ACC112 (cell line): ENCODE results near the gene CLMP.
A peak's percentile ranks its signal among the peaks of the same experiment; 100 is the strongest.

Experiments used
- H2AFZ ChIP-seq: fragments of 200-600 bp; sonication (generic); one replicate; pipeline ENCODE4 v1.6.0; 2017; ENCODE audit warnings: antibody characterized with exemption, low read length; ENCODE audit not compliant: unreplicated experiment
- H3K27ac ChIP-seq: fragments of 200-600 bp; sonication (generic); 2 replicates; pipeline ENCODE4 v1.5.1; 2014; ENCODE audit warnings: low read depth, mild to moderate bottlenecking, antibody characterized with exemption, low read length, moderate library complexity
- H3K27me3 ChIP-seq: fragments of 200-600 bp; sonication (generic); 2 replicates; pipeline ENCODE4 v1.6.1; 2014; ENCODE audit warnings: mild to moderate bottlenecking, antibody characterized with exemption, low read length, moderate library complexity, mixed read lengths; ENCODE audit not compliant: insufficient read depth
- H3K36me3 ChIP-seq: fragments of 200-600 bp; sonication (generic); 2 replicates; pipeline ENCODE4 v1.6.1; 2016; ENCODE audit warnings: mild to moderate bottlenecking, antibody characterized with exemption, low read length, moderate library complexity, mixed read lengths; ENCODE audit not compliant: insufficient read depth
- H3K4me1 ChIP-seq: fragments of 200-600 bp; sonication (generic); one replicate; pipeline ENCODE4 v1.6.1; 2016; ENCODE audit warnings: low read length, mixed read lengths; ENCODE audit not compliant: insufficient read depth, unreplicated experiment, control insufficient read depth
- H3K4me3 ChIP-seq: fragments of 200-600 bp; sonication (generic); 2 replicates; pipeline ENCODE4 v1.5.1; 2014; ENCODE audit warnings: mild to moderate bottlenecking, low read depth, low read length
- H3K79me2 ChIP-seq: fragments of 200-600 bp; sonication (generic); one replicate; pipeline ENCODE4 v1.6.0; 2016; ENCODE audit warnings: low read length; ENCODE audit not compliant: control insufficient read depth, unreplicated experiment, insufficient read depth

Gene CLMP

GRCh38 chr11:123151366-123151765 lies 43.7 kb downstream of the CLMP start:
- no peak overlapping the region for H3K4me3 ChIP-seq
- no peak overlapping the region for H2AFZ ChIP-seq
- peaks cover 15% of the 10 kb centered on the region for H3K36me3 ChIP-seq
- no peaks in the 10 kb centered on the region for H3K27me3 ChIP-seq
- H3K4me1 ChIP-seq, result peaks cover 8% of the 10 kb centered on the region
- H3K27ac ChIP-seq, result no peak overlapping the region
- H3K79me2 ChIP-seq, result peaks cover 72% of the 10 kb centered on the region

- Histone ChIP-seq H3K4me3 (no peak overlapping the region), H3K36me3 (peaks cover 11% of the 10 kb centered on the region), H2AFZ (no peak overlapping the region), H3K27me3 (no peaks in the 10 kb centered on the region), H3K4me1 (peaks cover 13% of the 10 kb centered on the region), H3K27ac (no peak overlapping the region), H3K79me2 (peaks cover 71% of the 10 kb centered on the region)
Measured at GRCh38 chr11:123150882-123151281, 44.2 kb downstream of the CLMP start.

- Histone ChIP-seq H3K4me1 (peaks cover 26% of the 10 kb centered on the region), H3K79me2 (peaks cover 69% of the 10 kb centered on the region), H3K27me3 (no peaks in the 10 kb centered on the region), H3K36me3 (peaks cover 9% of the 10 kb centered on the region), H2AFZ (no peak overlapping the region), H3K27ac (no peak overlapping the region), H3K4me3 (no peak overlapping the region)
Measured at GRCh38 chr11:123148965-123149364, 46.1 kb downstream of the CLMP start.

- H3K79me2 ChIP-seq, result peaks cover 61% of the 10 kb centered on the region
- H3K4me1 ChIP-seq, result peaks cover 29% of the 10 kb centered on the region
- peaks cover 12% of the 10 kb centered on the region for H3K36me3 ChIP-seq
- H2AFZ ChIP-seq, result no peak overlapping the region
- H3K27ac ChIP-seq, result peak overlapping the region; percentile 73
- H3K27me3 ChIP-seq, result no peaks in the 10 kb centered on the region
- H3K4me3 ChIP-seq, result no peak overlapping the region
Measured at GRCh38 chr11:123145661-123146060, 49.4 kb downstream of the CLMP start.

- Histone ChIP-seq H3K36me3 (peaks cover 14% of the 10 kb centered on the region), H3K4me1 (peaks cover 29% of the 10 kb centered on the region), H3K27ac (peak overlapping the region; percentile 73), H3K27me3 (no peaks in the 10 kb centered on the region), H2AFZ (no peak overlapping the region), H3K79me2 (peaks cover 60% of the 10 kb centered on the region), H3K4me3 (no peak overlapping the region)
Measured at GRCh38 chr11:123145220-123145619, 49.8 kb downstream of the CLMP start.

- Histone ChIP-seq H3K4me1 (peaks cover 29% of the 10 kb centered on the region), H3K27ac (peak overlapping the region; percentile 66), H3K36me3 (peaks cover 14% of the 10 kb centered on the region), H3K79me2 (peaks cover 60% of the 10 kb centered on the region), H3K27me3 (no peaks in the 10 kb centered on the region), H3K4me3 (no peak overlapping the region), H2AFZ (no peak overlapping the region)
Measured at GRCh38 chr11:123144707-123145106, 50.3 kb downstream of the CLMP start.

GRCh38 chr11:123143921-123144320 lies 51.1 kb downstream of the CLMP start:
- Histone ChIP-seq H3K27me3 (no peaks in the 10 kb centered on the region), H3K4me3 (no peak overlapping the region), H3K36me3 (peaks cover 12% of the 10 kb centered on the region), H3K4me1 (peaks cover 30% of the 10 kb centered on the region), H2AFZ (no peak overlapping the region), H3K27ac (no peak overlapping the region), H3K79me2 (peaks cover 60% of the 10 kb centered on the region)

- H2AFZ ChIP-seq, result no peak overlapping the region
- H3K4me1 ChIP-seq, result peaks cover 33% of the 10 kb centered on the region
- H3K4me3 ChIP-seq, result no peak overlapping the region
- peaks cover 8% of the 10 kb centered on the region; the same call in 1 of the 2 replicates for H3K36me3 ChIP-seq
- no peak overlapping the region for H3K27ac ChIP-seq
- H3K79me2 ChIP-seq, result peaks cover 56% of the 10 kb centered on the region
- no peaks in the 10 kb centered on the region for H3K27me3 ChIP-seq
Measured at GRCh38 chr11:123143476-123143875, 51.6 kb downstream of the CLMP start.

- no peak overlapping the region for H3K4me3 ChIP-seq
- H3K4me1 ChIP-seq, result peaks cover 25% of the 10 kb centered on the region
- peaks cover 17% of the 10 kb centered on the region; the same call in 1 of the 2 replicates for H3K36me3 ChIP-seq
- H3K27me3 ChIP-seq, result no peaks in the 10 kb centered on the region
- peak overlapping the region; percentile 88 for H3K27ac ChIP-seq
- no peak overlapping the region for H2AFZ ChIP-seq
- H3K79me2 ChIP-seq, result peaks cover 37% of the 10 kb centered on the region
Measured at GRCh38 chr11:123139206-123139605, 55.8 kb downstream of the CLMP start.

- H3K27ac ChIP-seq, result peak overlapping the region; percentile 88
- H3K4me1 ChIP-seq, result peaks cover 30% of the 10 kb centered on the region
- peaks cover 32% of the 10 kb centered on the region for H3K79me2 ChIP-seq
- peaks cover 13% of the 10 kb centered on the region; the same call in 1 of the 2 replicates for H3K36me3 ChIP-seq
- peak overlapping the region; percentile 15 for H2AFZ ChIP-seq
- H3K4me3 ChIP-seq, result peak overlapping the region; percentile 55
- H3K27me3 ChIP-seq, result no peaks in the 10 kb centered on the region
Measured at GRCh38 chr11:123137431-123138224, 57.4 kb downstream of the CLMP start.

GRCh38 chr11:123135863-123136446 lies 59.1 kb downstream of the CLMP start:
- Histone ChIP-seq H3K79me2 (peaks cover 30% of the 10 kb centered on the region), H3K27me3 (no peaks in the 10 kb centered on the region), H3K4me3 (no peak overlapping the region)

More at GRCh38 chr11:123135863-123136446, 59.1 kb downstream of the CLMP start:
- H3K4me1 ChIP-seq, result peaks cover 41% of the 10 kb centered on the region
- H3K27ac ChIP-seq, result peak overlapping the region; percentile 2; the same call in 1 of the 2 replicates
- peaks cover 13% of the 10 kb centered on the region; the same call in 1 of the 2 replicates for H3K36me3 ChIP-seq
- H2AFZ ChIP-seq, result no peak overlapping the region
